Ovary (tissue), 9 donors: ENCODE results near the gene SAMD1. TPM values are rescaled to one million over a fixed set of nuclear protein-coding genes. Genes with fewer than 3 reads are reported as not detected.
A peak's percentile ranks its signal among the peaks of the same experiment; 100 is the strongest.

Experiments
- DNase-seq, 5 donors: peaks; one replicate each; pipeline ENCODE4 v3.0.0-alpha.2; 2019 to 2020
- H3K27ac ChIP-seq, 2 donors: fragments of 200-600 bp; one replicate each; pipeline versions ENCODE4 v1.5.1 to v1.8.0; 2019 to 2022
- H3K27me3 ChIP-seq: fragments of 200-600 bp; one replicate; pipeline ENCODE4 v1.8.0; 2022
- H3K36me3 ChIP-seq: fragments of 200-600 bp; sonication (generic); one replicate; pipeline ENCODE4 v1.5.1; 2019
- H3K4me1 ChIP-seq: one replicate; pipeline ENCODE4 v1.8.1; 2013; ENCODE audit warnings: mild to moderate bottlenecking, moderate library complexity; ENCODE audit not compliant: insufficient read depth
- H3K4me3 ChIP-seq: fragments of 200-600 bp; sonication (generic); one replicate; pipeline ENCODE4 v1.5.1; 2017
- H3K9me3 ChIP-seq, 2 donors: fragments of 200-600 bp in 1 of 2; sonication (generic) in 1 of 2; one replicate each; pipeline versions ENCODE4 v1.5.1 to v1.8.1; 2013 to 2019; ENCODE audit warnings: mild to moderate bottlenecking in 1 of 2, moderate library complexity in 1 of 2
- CTCF ChIP-seq, 3 donors: fragments of 450-650 bp in 2 of 3; fragments of 200-600 bp in 1 of 3; IDR thresholded peaks; one replicate each; pipeline versions ENCODE4 v1.5.1 to v1.8.0; 2016 to 2022; ENCODE audit warnings: antibody characterized with exemption in 3 of 3, mild to moderate bottlenecking in 1 of 3
- EP300 ChIP-seq: sonication (generic); formaldehyde crosslinking; IDR thresholded peaks from one replicate; pipeline ENCODE4 v1.6.1; 2017; ENCODE audit warnings: antibody characterized with exemption
- POLR2A ChIP-seq: fragments of 450-650 bp; IDR thresholded peaks from one replicate; pipeline ENCODE4 v1.6.1; 2017; ENCODE audit warnings: antibody characterized with exemption, mild to moderate bottlenecking, moderate library complexity
- WGBS, 3 donors: extraction: QIAGEN DNeasy Blood & Tissue Kit in 1 of 3; methylation state at CpG; one replicate each; pipeline versions ENCODE4 v1.1.5 to v1.1.7; 2013 to 2017; 5-methylcytosine and 5-hydroxymethylcytosine counted together
- intact Hi-C, 4 donors: fragments of 100-400 bp; cut with DNase I; formaldehyde crosslinking; loops; one replicate each; pipeline versions ENCODE4 v1.11.0 to v1.15.1; 2022 to 2023
- polyA plus RNA-seq, 2 donors: library from polyadenylated mRNA; stranded (reverse); fragments of 200-250 nt in 1 of 2; fragments of 350-450 nt in 1 of 2; fragmentation: Illumina TruSeq in 1 of 2; extraction: RNeasy Lipid Tissue Mini Kit (QIAGEN cat#74804) in 1 of 2; gene quantifications; one replicate each; pipeline ENCODE4 v1.2.3, GENCODE V29; 2013 to 2014
- total RNA-seq, 7 donors: library from RNA; depleted of rRNA in 2 of 7; stranded (reverse); fragments of >200 nt in 2 of 7; fragmentation: NEBNext Ultra II Directional in 3 of 7; extraction: Animal tissue kit (Norgen Biotek cat#: 25700) in 3 of 7; gene quantifications; one replicate each; pipeline versions ENCODE4 v1.1.0 to v1.2.4, GENCODE V29; 2016 to 2023
- donor health status: DM: no; HTN: no; CAD: no; lungs with moderate emphysema.
- donor health status: DM: no; HTN: no; CAD: no.
- donor health status: Bipolar disorder and iron deficiency.
- donor health status: DM: yes; HTN: yes; CAD: no.
- donor health status: DM: no; HTN: no; CAD: no.
- donor health status: DM: yes; HTN: yes; CAD: no.

Gene SAMD1
- total and polyA plus RNA-seq, 9 donors = 10.5 to 68.3 (median 37.4) TPM

- DNase-seq = peak in 1 of 5 donors; percentile 85
- 1% methylated on average over 26 to 72 of the region's 72 CpGs for WGBS, 3 donors
- TF ChIP-seq POLR2A (peak; percentile 72), CTCF (IDR thresholded peaks at IDR 0.05) (peak in 2 of 3 donors; percentile 24 to 47), EP300 (no peak)
- H3K27ac ChIP-seq = peak overlapping the region; percentile 81 to 94
- intact Hi-C loops = no loop called here
- no peaks in the 10 kb centered on the region for H3K36me3 ChIP-seq
- no peaks in the 10 kb centered on the region for H3K27me3 ChIP-seq
- H3K4me3 ChIP-seq = peak overlapping the region; percentile 85
- H3K4me1 ChIP-seq = peaks cover 5% of the 10 kb centered on the region
- no peaks in the 10 kb centered on the region for H3K9me3 ChIP-seq
Observed at GRCh38 chr19:14091081-14091812, 696 bp upstream of the SAMD1 start.

- 1 to 2% (median 1%) methylated on average over 31 to 140 of the region's 142 CpGs for WGBS, 3 donors
- peak overlapping the region; percentile 91 to 94 for H3K27ac ChIP-seq
- peak; percentile 53 to 78 (median 70) for DNase-seq
Observed at GRCh38 chr19:14089662-14090508, 666 bp downstream of the SAMD1 start.

GRCh38 chr19:14089412-14089661, 1.2 kb downstream of the SAMD1 start:
- H3K27ac ChIP-seq = peak overlapping the region; percentile 20 to 56
- no peak for TF ChIP-seq CTCF (IDR thresholded peaks at IDR 0.05)
- TF ChIP-seq EP300 = no peak
- no peak for TF ChIP-seq POLR2A
- H3K4me3 ChIP-seq = peak overlapping the region; percentile 85
- H3K9me3 ChIP-seq = no peaks in the 10 kb centered on the region
- no peak for DNase-seq
- 14 to 19% (median 17%) methylated on average over 16 of the region's 16 CpGs for WGBS, 3 donors
- peaks cover 5% of the 10 kb centered on the region for H3K4me1 ChIP-seq
- intact Hi-C loops = loop anchor here in 2 of 4 donors (10.0 kb wide), 2 partner anchors 45 to 325 kb away; partner anchors contain the start of genes ASF1B (in 1 of the 2) and MRI1 (in 1 of the 2)
- H3K27me3 ChIP-seq = no peaks in the 10 kb centered on the region
- H3K36me3 ChIP-seq = no peaks in the 10 kb centered on the region

More at GRCh38 chr19:14089662-14090508, 666 bp downstream of the SAMD1 start:
- peak overlapping the region; percentile 85 for H3K4me3 ChIP-seq
- no peaks in the 10 kb centered on the region for H3K36me3 ChIP-seq
- no peaks in the 10 kb centered on the region for H3K27me3 ChIP-seq
- no peaks in the 10 kb centered on the region for H3K9me3 ChIP-seq
- peaks cover 5% of the 10 kb centered on the region for H3K4me1 ChIP-seq
- TF ChIP-seq CTCF (IDR thresholded peaks at IDR 0.05) (no peak), POLR2A (no peak), EP300 (no peak)
- intact Hi-C loops = loop anchor here in 2 of 4 donors (10.0 kb wide), 2 partner anchors 45 to 325 kb away; partner anchors contain the start of genes ASF1B (in 1 of the 2) and MRI1 (in 1 of the 2)

- peak in 1 of 5 donors; percentile 58 for DNase-seq
- intact Hi-C loops = loop anchor here in 2 of 4 donors (10.0 kb wide), 2 partner anchors 46 to 324 kb away; partner anchors contain the start of genes ASF1B (in 1 of the 2) and MRI1 (in 1 of the 2)
- WGBS, 3 donors = 83 to 89% (median 85%) methylated on average over 26 to 30 of the region's 30 CpGs
- Histone ChIP-seq H3K4me3 (no peak overlapping the region), H3K4me1 (peaks cover 5% of the 10 kb centered on the region), H3K27me3 (no peaks in the 10 kb centered on the region), H3K36me3 (no peaks in the 10 kb centered on the region), H3K9me3 (no peaks in the 10 kb centered on the region), H3K27ac (peak overlapping the region; percentile 20 to 56)
- TF ChIP-seq EP300 = no peak
Observed at GRCh38 chr19:14088634-14089411, 1.7 kb downstream of the SAMD1 start.
